K562 (cell line): ENCODE data around the gene PLD5. TPM values are rescaled to one million over a fixed set of nuclear protein-coding genes. Genes with fewer than 3 reads are reported as not detected.

Experiments used
- ATAC-seq: fragments of 200-7000 bp; cut with Tn5 transposase; 3 replicates; pipeline ENCODE4 v1.9.1; 2020; ENCODE audit warnings: moderate library complexity
- BruUV-seq: library from RNA; stranded (reverse); fragments of 400-500 nt; replicated peaks from 2 replicates; lab custom pipeline; 2021; lab: Mats Ljungman, UMichigan
- CTCF ChIA-PET: fragments of 300-600 bp; formaldehyde crosslinking; extraction: SDS; loops from one replicate; lab custom pipeline; 2021; ENCODE audit warnings: low intra/inter-chr PET ratio; lab: Yijun Ruan, JAX
- POLR2A ChIA-PET: fragments of 300-600, 350-650 bp; sonication (Branson Sonifier 250); formaldehyde crosslinking; extraction: SDS; loops from one replicate; lab custom pipeline; 2021; ENCODE audit warnings: antibody characterized with exemption, inconsistent platforms; lab: Yijun Ruan, JAX
- DNase-seq, 4 experiments: peaks; one replicate each; pipeline versions ENCODE4 v3.0.0 to v3.0.0-alpha.2; 2011 to 2018; ENCODE audit warnings: low spot score in 3 of 4, mixed read lengths in 3 of 4; ENCODE audit errors: extremely low read depth in 1 of 4
- FAIRE-seq: peaks from 2 replicates; lab custom pipeline; 2011; peaks lifted over from hg19 to GRCh38; lab: Jason Lieb, UNC
- H2AFZ ChIP-seq: 2 replicates; pipeline ENCODE4 v1.6.0; 2011; ENCODE audit warnings: low read depth, low read length, control low read depth, inconsistent platforms
- H3K27ac ChIP-seq: fragments of 200-600 bp; 3 replicates; pipeline ENCODE4 v1.8.0; 2011; ENCODE audit warnings: low read depth, mild to moderate bottlenecking, control low read depth, inconsistent platforms, low read length, moderate library complexity, mixed read lengths; ENCODE audit errors: extremely low read depth
- H3K27me3 ChIP-seq, 2 experiments: fragments of 300-600 bp in 1 of 2; 2 replicates in 1 of 2; 3 replicates in 1 of 2; pipeline versions ENCODE4 v1.6.0 to v1.8.0; 2011; ENCODE audit warnings: inconsistent platforms in 2 of 2, low read length in 2 of 2, mild to moderate bottlenecking in 1 of 2, mixed read lengths in 1 of 2, moderate library complexity in 1 of 2; ENCODE audit not compliant: control insufficient read depth in 2 of 2, insufficient read depth in 2 of 2
- H3K36me3 ChIP-seq: fragments of 300-600 bp; 3 replicates; pipeline ENCODE4 v1.8.0; 2011; ENCODE audit warnings: mild to moderate bottlenecking, low read length, inconsistent platforms; ENCODE audit not compliant: control insufficient read depth, insufficient read depth
- H3K4me1 ChIP-seq, 2 experiments: fragments of 200-600 bp in 1 of 2; replicated peaks in 1 of 2; 2 replicates in 1 of 2; 3 replicates in 1 of 2; pipeline versions ENCODE4 v1.5.1 to v1.8.0; 2011; ENCODE audit warnings: inconsistent platforms in 2 of 2, low read length in 2 of 2, mild to moderate bottlenecking in 1 of 2, mixed read lengths in 1 of 2, moderate library complexity in 1 of 2; ENCODE audit not compliant: control insufficient read depth in 2 of 2, insufficient read depth in 2 of 2
- H3K4me2 ChIP-seq: 2 replicates; pipeline ENCODE4 v1.6.1; 2011; ENCODE audit warnings: low read length, control low read depth, inconsistent platforms, mixed read lengths; ENCODE audit not compliant: insufficient read depth
- H3K4me3 ChIP-seq: fragments of 200-600 bp; sonication (generic), shearing (Covaris generic); 2 replicates; pipeline ENCODE4 v1.5.1; 2016; ENCODE audit warnings: control low read depth, inconsistent platforms
- H3K79me2 ChIP-seq: fragments of 200-600 bp; 3 replicates; pipeline ENCODE4 v1.8.0; 2011; ENCODE audit warnings: low read length, inconsistent platforms; ENCODE audit not compliant: control insufficient read depth, insufficient read depth
- H3K9ac ChIP-seq, 2 experiments: 2 replicates each; pipeline versions ENCODE4 v1.6.0 to v1.6.1; 2011; ENCODE audit warnings: low read depth in 2 of 2, low read length in 2 of 2, control low read depth in 1 of 2, inconsistent platforms in 1 of 2, mild to moderate bottlenecking in 1 of 2, mixed read lengths in 1 of 2; ENCODE audit not compliant: insufficient read depth in 1 of 2
- H3K9me1 ChIP-seq: one replicate; pipeline ENCODE4 v1.6.0; 2011; ENCODE audit warnings: inconsistent platforms, mild to moderate bottlenecking, low read length, moderate library complexity; ENCODE audit not compliant: control insufficient read depth, insufficient read depth
- H3K9me3 ChIP-seq: replicated peaks from 2 replicates; pipeline ENCODE4 v1.5.1; 2011; ENCODE audit warnings: low read depth, low read length, inconsistent platforms; ENCODE audit not compliant: control insufficient read depth, insufficient read depth
- H4K20me1 ChIP-seq: replicated peaks from 2 replicates; pipeline ENCODE4 v1.6.1; 2011; ENCODE audit warnings: low read length, inconsistent platforms, mixed read lengths; ENCODE audit not compliant: control insufficient read depth, insufficient read depth
- ZNF407 ChIP-seq: fragments of 450-650 bp; IDR thresholded peaks from 2 replicates; pipeline ENCODE4 v1.6.1; 2016; ENCODE audit warnings: low read depth
- WGBS: fragments of 100-300 bp; shearing (Covaris generic); methylation state at CpG from one replicate; pipeline ENCODE4 v1.1.6; 2016; ENCODE audit warnings: low coverage, mixed read lengths; ENCODE audit not compliant: insufficient coverage; ENCODE audit errors: missing lambda C conversion rate; 5-methylcytosine and 5-hydroxymethylcytosine counted together
- in situ Hi-C: fragments of 300-500 bp; cut with MboI; formaldehyde crosslinking; loops from 4 replicates; pipeline ENCODE4 v1.15.0; 2018; ENCODE audit warnings: inconsistent platforms, mixed read lengths
- intact Hi-C: fragments of 100-400 bp; cut with micrococcal nuclease; formaldehyde crosslinking; loops from 2 replicates; pipeline ENCODE4 v1.14.2; 2022
- polyA plus RNA-seq, 8 experiments: library from polyadenylated mRNA; depleted of rRNA in 4 of 8; stranded (reverse) in 5 of 8; unstranded in 3 of 8; fragments of >200 nt; fragmentation: Nextera tagmentation in 2 of 8; fragmentation: Illumina TruSeq in 1 of 8; extraction: Ambion mirVana in 2 of 8; extraction: Trizol in 1 of 8; gene quantifications; 2 replicates each; pipeline versions ENCODE4 v1.2.1 to v1.2.3, GENCODE V29; 2011 to 2014; ENCODE audit warnings: inconsistent platforms in 1 of 8, missing spikeins in 1 of 8
- total RNA-seq, 7 experiments: library from RNA; depleted of rRNA in 6 of 7; stranded (reverse); fragments of >200 nt in 6 of 7; fragmentation: Illumina TruSeq in 2 of 7; extraction: Trizol in 2 of 7; gene quantifications; 2 replicates each; pipeline versions ENCODE4 v1.2.1 to v1.2.3, GENCODE V29; 2011 to 2021; ENCODE audit warnings: low replicate concordance in 1 of 7

Gene PLD5
- total and polyA plus RNA-seq, 9 of the 15 experiments (the other 6 are each of a cell fraction or from before 2014, with no cell fraction given), result not detected

- ChIA-PET POLR2A (no interaction called here), CTCF (no interaction called here)
- no peaks in the 10 kb centered on the region for H4K20me1 ChIP-seq
- WGBS, result 0% methylated on average over 1 of the region's 1 CpG
- no peaks in the 10 kb centered on the region for H3K27me3 ChIP-seq
- FAIRE-seq (no peak), ATAC-seq (no peak), DNase-seq (no peak)
- no peaks in the 10 kb centered on the region for H3K4me1 ChIP-seq
- intact Hi-C loops (no loop called here), in situ Hi-C loops (no loop called here)
- no peaks in the 10 kb centered on the region for H3K9me3 ChIP-seq
- no peaks in the 10 kb centered on the region for H3K79me2 ChIP-seq
- H3K27ac ChIP-seq, result no peak overlapping the region
- H3K9me1 ChIP-seq, result no peaks in the 10 kb centered on the region
- no peak overlapping the region for H3K9ac ChIP-seq
- TF ChIP-seq ZNF407, result no peak
- no peak overlapping the region for H3K4me3 ChIP-seq
- no TSS peak for BruUV-seq
- H2AFZ ChIP-seq, result no peak overlapping the region
- no peak overlapping the region for H3K4me2 ChIP-seq
- no peaks in the 10 kb centered on the region for H3K36me3 ChIP-seq
Observed at GRCh38 chr1:242569867-242570266, 45.4 kb upstream of the PLD5 start.
